ENCODE results near the gene PTGR3.

- TF ChIP-seq CTCF (IDR thresholded peaks at IDR 0.05; ENCODE audit: low read depth, low read length, missing input control) (no peak), REST (IDR thresholded peaks at IDR 0.05) (no peak), EGR1 (IDR thresholded peaks at IDR 0.05; ENCODE audit: low read depth in 2 of 2) (no peak), SP1 (IDR thresholded peaks at IDR 0.05) (no peak), FOXA2 (IDR thresholded peaks at IDR 0.05) (no peak), HNF4A (conservative IDR thresholded peaks at IDR 0.05) (no peak), NR2F2 (IDR thresholded peaks at IDR 0.05) (no peak), MAX (IDR thresholded peaks at IDR 0.05) (no peak), ATF3 (IDR thresholded peaks at IDR 0.05) (no peak)
These were observed 39.7 kb upstream of the PTGR3 start for GRCh38 chr18:75248426-75249174.
